Neuronal stem cell (in vitro differentiated cells): ENCODE measurements around the gene RABL6.
"Not testable (repeated sequence)": the region's sequence is repeated elsewhere in the genome, so short reads cannot be mapped to it uniquely, and the experiment has no call there.

Experiments used
- DNase-seq: peaks from one replicate; pipeline ENCODE4 v3.0.0-alpha.2; 2013; ENCODE audit warnings: low spot score
- H2AFZ ChIP-seq: one replicate; pipeline ENCODE4 v1.6.1; 2013; ENCODE audit warnings: mild to moderate bottlenecking, low read length, inconsistent platforms
- H2AK5ac ChIP-seq: 2 replicates; pipeline ENCODE4 v1.6.1; 2013; ENCODE audit warnings: low read depth, mild to moderate bottlenecking, inconsistent platforms, low read length, moderate library complexity, mixed read lengths
- H2BK120ac ChIP-seq: 2 replicates; pipeline ENCODE4 v1.6.1; 2013; ENCODE audit warnings: low read depth, mild to moderate bottlenecking, inconsistent platforms, low read length, moderate library complexity, mixed read lengths
- H2BK12ac ChIP-seq: one replicate; pipeline ENCODE4 v1.6.1; 2013; ENCODE audit warnings: low read length, inconsistent platforms
- H2BK15ac ChIP-seq: 2 replicates; pipeline ENCODE4 v1.6.1; 2013; ENCODE audit warnings: mild to moderate bottlenecking, low read length, inconsistent platforms, mixed read lengths
- H2BK5ac ChIP-seq: one replicate; pipeline ENCODE4 v1.6.1; 2013; ENCODE audit warnings: inconsistent platforms, mild to moderate bottlenecking, low read length, moderate library complexity
- H3K14ac ChIP-seq: one replicate; pipeline ENCODE4 v1.6.1; 2013; ENCODE audit warnings: low read length, inconsistent platforms
- H3K18ac ChIP-seq: 2 replicates; pipeline ENCODE4 v1.6.1; 2013; ENCODE audit warnings: low read length, inconsistent platforms
- H3K23ac ChIP-seq: 2 replicates; pipeline ENCODE4 v1.6.1; 2013; ENCODE audit warnings: low read depth, mild to moderate bottlenecking, mixed read lengths, low read length, inconsistent platforms; ENCODE audit not compliant: poor library complexity
- H3K27ac ChIP-seq: replicated peaks from 3 replicates; pipeline ENCODE4 v1.5.1; 2013; ENCODE audit warnings: low read length, inconsistent platforms
- H3K27me3 ChIP-seq, 3 experiments: 2 replicates each; pipeline ENCODE4 v1.6.1; 2013; ENCODE audit warnings: low read length in 3 of 3, mild to moderate bottlenecking in 2 of 3, inconsistent platforms in 1 of 3, low read depth in 1 of 3, mixed read lengths in 1 of 3, moderate library complexity in 1 of 3; ENCODE audit not compliant: control insufficient read depth in 3 of 3, insufficient read depth in 3 of 3
- H3K36me3 ChIP-seq, 2 donors: replicated peaks in 1 of 2; 2 replicates each; pipeline ENCODE4 v1.6.1; 2013; ENCODE audit warnings: low read length in 2 of 2; ENCODE audit not compliant: control insufficient read depth in 2 of 2, insufficient read depth in 2 of 2
- H3K4ac ChIP-seq: 2 replicates; pipeline ENCODE4 v1.6.1; 2013; ENCODE audit warnings: inconsistent platforms, mild to moderate bottlenecking, low read length, moderate library complexity
- H3K4me1 ChIP-seq, 2 donors: 1 replicate in 1 of 2; 2 replicates in 1 of 2; pipeline ENCODE4 v1.6.1; 2013; ENCODE audit warnings: low read length in 2 of 2, low read depth in 1 of 2; ENCODE audit not compliant: control insufficient read depth in 2 of 2, insufficient read depth in 1 of 2
- H3K4me2 ChIP-seq: one replicate; pipeline ENCODE4 v1.6.1; 2013; ENCODE audit warnings: mild to moderate bottlenecking, low read length, inconsistent platforms; ENCODE audit not compliant: insufficient read depth, poor library complexity, severe bottlenecking
- H3K4me3 ChIP-seq, 2 donors: 2 replicates each; pipeline ENCODE4 v1.5.1; 2013; ENCODE audit warnings: low read length in 2 of 2, mild to moderate bottlenecking in 2 of 2, inconsistent platforms in 1 of 2, moderate library complexity in 1 of 2
- H3K79me1 ChIP-seq: one replicate; pipeline ENCODE4 v1.6.1; 2013; ENCODE audit warnings: low read depth, mild to moderate bottlenecking, inconsistent platforms, low read length, moderate library complexity
- H3K9ac ChIP-seq: one replicate; pipeline ENCODE4 v1.6.1; 2013; ENCODE audit warnings: mild to moderate bottlenecking, low read depth, low read length, inconsistent platforms; ENCODE audit not compliant: poor library complexity
- H3K9me3 ChIP-seq, 2 donors: replicated peaks in 1 of 2; 2 replicates each; pipeline versions ENCODE3 to v1.6.1; 2013; ENCODE audit warnings: low read length in 2 of 2, mild to moderate bottlenecking in 2 of 2, inconsistent platforms in 1 of 2, low read depth in 1 of 2, mixed read lengths in 1 of 2, moderate library complexity in 1 of 2; ENCODE audit not compliant: control insufficient read depth in 2 of 2, insufficient read depth in 1 of 2
- H4K8ac ChIP-seq: one replicate; pipeline ENCODE4 v1.6.1; 2013; ENCODE audit warnings: low read depth, mild to moderate bottlenecking, inconsistent platforms, low read length, moderate library complexity
- H4K91ac ChIP-seq: one replicate; pipeline ENCODE4 v1.6.1; 2013; ENCODE audit warnings: low read length, low read depth, mild to moderate bottlenecking, inconsistent platforms; ENCODE audit not compliant: poor library complexity
- WGBS, 2 donors: extraction: QIAGEN DNeasy Blood & Tissue Kit; methylation state at CpG; one replicate each; pipeline ENCODE4 v1.1.7; 2013; ENCODE audit warnings: missing lambda C conversion rate in 2 of 2, mixed read lengths in 1 of 2; ENCODE audit not compliant: insufficient read length in 2 of 2, insufficient replicate concordance in 1 of 2; ENCODE audit errors: extremely low coverage in 2 of 2; 5-methylcytosine and 5-hydroxymethylcytosine counted together

RABL6 gene

GRCh38 chr9:136760424-136760823, 47.3 kb upstream of the RABL6 start:
- H2BK120ac ChIP-seq = no peak overlapping the region
- peaks cover 0 to 2% of the 10 kb centered on the region in 2 donors for H3K9me3 ChIP-seq
- H2BK15ac ChIP-seq = peak overlapping the region; percentile 76
- H3K4ac ChIP-seq = no peak overlapping the region
- no peaks in the 10 kb centered on the region for H3K36me3 ChIP-seq
- no peak overlapping the region for H2BK5ac ChIP-seq
- H3K23ac ChIP-seq = no peak overlapping the region
- H2BK12ac ChIP-seq = no peak overlapping the region
- peaks cover 0 to 3% (median 0%) of the 10 kb centered on the region in 3 experiments for H3K27me3 ChIP-seq
- peak overlapping the region; percentile 38 for H3K9ac ChIP-seq
- no peak for DNase-seq
- H4K8ac ChIP-seq = no peak overlapping the region
- peak overlapping the region; percentile 6 for H3K18ac ChIP-seq
- no peak overlapping the region for H3K14ac ChIP-seq
- H2AK5ac ChIP-seq = peak overlapping the region; percentile 7
- no peaks in the 10 kb centered on the region for H3K79me1 ChIP-seq
- no peak overlapping the region for H4K91ac ChIP-seq
- no peak overlapping the region for H3K4me3 ChIP-seq
- H2AFZ ChIP-seq = peak overlapping the region; percentile 92
- no peak overlapping the region for H3K4me2 ChIP-seq
- no peak overlapping the region for H3K27ac ChIP-seq
- WGBS, 2 donors = no CpG with 5 or more reads among the region's 25 CpGs
- peaks cover 11% of the 10 kb centered on the region in 2 donors for H3K4me1 ChIP-seq

GRCh38 chr9:136760834-136761544, 46.8 kb upstream of the RABL6 start:
- not testable (repeated sequence) for H4K91ac ChIP-seq, H2BK120ac ChIP-seq, H3K27me3 ChIP-seq, H3K14ac ChIP-seq, H2BK12ac ChIP-seq, H3K27ac ChIP-seq, H3K79me1 ChIP-seq, H3K4me3 ChIP-seq, H3K9me3 ChIP-seq, H2AK5ac ChIP-seq, H2BK5ac ChIP-seq, H3K4me2 ChIP-seq, H4K8ac ChIP-seq, H3K36me3 ChIP-seq, H3K4ac ChIP-seq, DNase-seq
- H2AFZ ChIP-seq = peak overlapping the region; percentile 92
- peaks cover 11% of the 10 kb centered on the region in 2 donors for H3K4me1 ChIP-seq
- H2BK15ac ChIP-seq = peak overlapping the region; percentile 76
- H3K9ac ChIP-seq = peak overlapping the region; percentile 38
- peak overlapping the region; percentile 28 for H3K18ac ChIP-seq
- WGBS, 2 donors = no CpG with 5 or more reads among the region's 22 CpGs
- peak overlapping the region; percentile 34 for H3K23ac ChIP-seq

GRCh38 chr9:136761545-136761981, 46.2 kb upstream of the RABL6 start:
- no peak overlapping the region for H3K14ac ChIP-seq
- no CpG with 5 or more reads among the region's 13 CpGs for WGBS, 2 donors
- H3K4ac ChIP-seq = no peak overlapping the region
- H3K4me2 ChIP-seq = no peak overlapping the region
- peaks cover 11% of the 10 kb centered on the region in 2 donors for H3K4me1 ChIP-seq
- peak overlapping the region; percentile 64 for H3K9ac ChIP-seq
- H2BK120ac ChIP-seq = no peak overlapping the region
- H2BK5ac ChIP-seq = peak overlapping the region; percentile 62
- peak overlapping the region; percentile 79 for H2BK15ac ChIP-seq
- no peak overlapping the region for H2AFZ ChIP-seq
- peak overlapping the region; percentile 63 for H2BK12ac ChIP-seq
- H2AK5ac ChIP-seq = peak overlapping the region; percentile 98
- no peak overlapping the region for H4K91ac ChIP-seq
- H3K27ac ChIP-seq = no peak overlapping the region
- H3K23ac ChIP-seq = peak overlapping the region; percentile 67
- no peaks in the 10 kb centered on the region for H3K79me1 ChIP-seq
- H3K9me3 ChIP-seq = no peaks in the 10 kb centered on the region
- no peak overlapping the region for H4K8ac ChIP-seq
- no peak for DNase-seq
- H3K36me3 ChIP-seq = no peaks in the 10 kb centered on the region
- H3K18ac ChIP-seq = peak overlapping the region; percentile 84
- H3K27me3 ChIP-seq = peaks cover 0 to 4% (median 0%) of the 10 kb centered on the region in 3 experiments
- no peak overlapping the region for H3K4me3 ChIP-seq

GRCh38 chr9:136762221-136762691, 45.5 kb upstream of the RABL6 start:
- H3K27ac ChIP-seq = peak overlapping the region; percentile 48
- no peak overlapping the region for H3K4me3 ChIP-seq
- H3K4me2 ChIP-seq = no peak overlapping the region
- H3K4ac ChIP-seq = no peak overlapping the region
- peak overlapping the region; percentile 79 for H2BK15ac ChIP-seq
- H2BK12ac ChIP-seq = no peak overlapping the region
- no peak overlapping the region for H4K91ac ChIP-seq
- no CpG with 5 or more reads among the region's 17 CpGs for WGBS, 2 donors
- H3K36me3 ChIP-seq = no peaks in the 10 kb centered on the region
- H3K27me3 ChIP-seq = peaks cover 0 to 4% (median 0%) of the 10 kb centered on the region in 3 experiments
- H2BK5ac ChIP-seq = peak overlapping the region; percentile 62
- no peak overlapping the region for H2BK120ac ChIP-seq
- H2AK5ac ChIP-seq = peak overlapping the region; percentile 3
- H3K18ac ChIP-seq = peak overlapping the region; percentile 85
- peak overlapping the region; percentile 51 for H3K9ac ChIP-seq
- no peak overlapping the region for H3K14ac ChIP-seq
- no peaks in the 10 kb centered on the region for H3K9me3 ChIP-seq
- no peak overlapping the region for H4K8ac ChIP-seq
- H2AFZ ChIP-seq = no peak overlapping the region
- no peaks in the 10 kb centered on the region for H3K79me1 ChIP-seq
- no peak for DNase-seq
- peaks cover 11% of the 10 kb centered on the region in 2 donors for H3K4me1 ChIP-seq
- no peak overlapping the region for H3K23ac ChIP-seq
